Activated T-cell treated with anti-CD3 and anti-CD28 coated beads, Interleukin-2, amount 50 U/mL, for 1 hour (primary cell): ENCODE results near the gene KLF8.
"Not testable (repeated sequence)": the region's sequence is repeated elsewhere in the genome, so short reads cannot be mapped to it uniquely, and the experiment has no call there.

Source experiments
- DNase-seq: peaks from one replicate; pipeline ENCODE4 v3.0.0-alpha.2; 2020

KLF8 gene

DNA sequence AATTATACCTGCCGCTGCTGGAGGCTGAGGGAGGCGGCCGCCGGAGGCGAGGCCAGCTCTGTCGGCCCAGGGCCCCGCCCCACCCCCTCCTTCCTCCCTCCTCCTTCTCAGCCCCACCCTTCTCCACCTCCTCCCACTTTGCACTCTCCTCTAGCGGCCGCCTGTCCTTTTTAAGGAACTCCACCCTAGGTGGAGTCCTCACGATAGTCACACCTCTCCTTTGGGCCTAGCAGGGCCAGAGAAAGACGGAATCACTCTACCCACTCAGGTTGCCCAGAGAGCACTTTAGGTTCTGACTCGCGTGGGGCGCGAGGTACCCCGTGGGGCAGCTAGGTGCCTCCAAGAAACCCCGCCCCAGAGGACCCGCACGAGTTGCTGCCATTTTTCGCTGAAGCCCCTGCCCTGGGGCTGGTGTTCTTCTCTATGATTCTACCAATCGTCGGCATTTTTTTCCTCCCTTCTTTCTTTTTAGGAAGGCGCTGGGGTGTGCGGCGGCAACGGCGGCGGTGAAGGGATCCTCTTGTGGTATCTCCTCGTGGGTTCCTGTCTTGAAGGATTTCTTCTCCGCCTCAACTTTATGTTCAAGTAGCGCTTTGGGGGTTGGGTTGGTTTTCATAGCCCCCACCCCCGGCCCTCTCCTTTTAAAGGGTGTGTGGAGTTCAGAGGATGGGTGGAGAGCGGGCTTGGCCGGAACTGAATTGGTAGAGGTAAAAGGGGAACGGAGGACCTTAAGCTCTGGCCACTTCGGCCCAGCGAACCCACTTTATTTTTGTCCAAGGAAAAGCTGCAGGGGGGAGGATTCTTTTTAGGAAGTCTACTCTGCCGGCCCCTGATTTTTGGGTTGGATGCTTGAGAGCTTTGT, at the start of gene KLF8:
TSS of gene KLF8 (plus strand) at position 136 of the 862 bp plus-strand sequence. CDS start 979 bp downstream, outside the sequence.
- peak; percentile 29 for DNase-seq

DNA sequence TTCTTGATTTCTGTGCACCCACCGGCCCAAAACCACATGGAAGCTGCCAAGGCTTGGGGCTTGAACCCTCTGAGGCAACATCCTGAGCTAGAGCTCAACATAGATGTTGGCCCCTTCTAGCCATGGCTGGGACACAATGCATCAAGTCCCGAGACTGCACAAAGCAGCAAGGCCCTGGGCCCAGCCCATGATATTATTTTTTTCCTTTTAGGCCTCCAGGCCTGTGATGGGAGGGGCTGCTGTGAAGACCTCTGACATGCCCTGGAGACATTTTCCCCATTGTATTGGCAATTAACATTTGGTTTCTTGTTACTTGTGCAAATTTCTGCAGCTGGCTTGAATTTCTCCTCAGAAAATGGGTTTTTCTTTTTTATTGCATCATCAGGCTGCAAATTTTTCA, 25.2 kb upstream of the KLF8 start:
- DNase-seq: not testable (repeated sequence)

DNA sequence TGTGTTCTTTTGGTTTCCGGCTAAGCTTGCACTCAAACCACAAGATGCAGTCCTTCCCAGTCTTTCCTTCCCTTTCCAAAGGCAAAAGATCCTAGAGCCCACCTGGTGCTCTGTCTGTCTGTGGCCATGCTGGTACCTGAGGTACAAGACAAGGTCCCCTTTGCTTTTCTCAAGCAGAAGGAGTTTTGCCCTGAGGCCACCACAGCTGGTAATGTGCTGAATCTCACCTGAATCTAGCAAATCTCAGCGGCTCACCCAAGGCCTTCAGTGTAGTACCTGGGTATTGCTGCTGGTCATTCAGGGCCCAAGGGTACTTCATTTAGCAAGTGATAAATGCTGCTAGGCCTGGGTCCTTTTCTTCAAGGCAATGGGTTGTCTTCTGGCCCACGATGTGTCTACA, 20.5 kb upstream of the KLF8 start:
- DNase-seq: no peak

DNA sequence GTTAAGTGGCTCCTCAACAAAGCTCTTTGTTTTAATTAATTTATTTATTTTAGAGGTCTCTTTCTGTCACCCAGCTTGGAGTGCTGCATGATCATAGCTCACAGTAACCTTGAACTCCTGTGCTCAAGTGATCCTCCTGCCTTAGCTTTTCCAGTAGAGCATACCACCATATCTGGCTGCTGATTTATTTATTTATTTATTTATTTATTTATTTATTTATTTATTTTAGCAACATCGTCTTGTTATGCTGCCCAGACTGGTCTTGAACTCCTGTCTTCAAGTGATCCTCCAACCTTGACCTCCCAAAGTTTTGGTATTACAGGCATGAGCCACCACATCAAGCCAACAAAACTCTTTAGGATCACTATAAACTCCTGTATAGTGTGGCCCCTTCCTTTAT, 15.8 kb upstream of the KLF8 start:
- DNase-seq: no peak

DNA sequence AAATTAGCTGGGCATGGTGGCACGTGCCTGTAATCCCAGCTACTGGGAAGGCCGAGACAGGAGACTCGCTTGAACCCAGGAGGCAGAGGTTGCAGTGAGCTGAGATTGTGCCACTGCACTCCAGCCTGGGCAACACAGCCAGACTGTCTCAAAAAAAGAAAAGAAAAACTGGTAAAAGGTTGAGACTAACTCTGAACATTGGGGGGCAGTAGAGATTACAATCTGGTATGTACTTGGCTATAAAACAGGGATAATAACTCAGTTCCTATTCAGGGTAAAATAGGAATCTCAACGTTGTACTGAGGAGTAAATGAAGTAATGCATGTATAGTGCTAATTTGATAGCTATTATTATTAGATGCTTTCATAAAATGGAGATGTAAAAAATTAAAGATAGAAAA, 12.5 kb upstream of the KLF8 start:
- no peak for DNase-seq

DNA sequence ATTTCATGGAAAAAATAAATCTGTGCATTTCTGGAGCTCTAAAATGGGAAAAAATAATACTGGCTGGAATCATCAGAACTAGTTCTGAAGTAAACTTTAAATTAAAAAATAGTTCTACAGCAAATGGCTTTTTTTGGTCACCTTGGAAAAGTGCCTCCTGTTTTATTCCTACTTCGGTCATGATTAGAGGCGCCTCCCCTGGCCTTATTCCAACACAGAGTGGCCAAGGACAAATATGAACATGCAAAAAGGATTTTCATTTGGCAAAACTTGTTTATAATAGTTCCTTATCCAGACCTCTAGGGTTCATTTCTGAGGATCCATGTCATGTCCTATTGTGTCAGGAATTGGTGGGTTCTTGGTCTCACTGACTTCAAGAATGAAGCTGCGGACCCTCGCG, 11.1 kb upstream of the KLF8 start:
- DNase-seq: no peak

DNA sequence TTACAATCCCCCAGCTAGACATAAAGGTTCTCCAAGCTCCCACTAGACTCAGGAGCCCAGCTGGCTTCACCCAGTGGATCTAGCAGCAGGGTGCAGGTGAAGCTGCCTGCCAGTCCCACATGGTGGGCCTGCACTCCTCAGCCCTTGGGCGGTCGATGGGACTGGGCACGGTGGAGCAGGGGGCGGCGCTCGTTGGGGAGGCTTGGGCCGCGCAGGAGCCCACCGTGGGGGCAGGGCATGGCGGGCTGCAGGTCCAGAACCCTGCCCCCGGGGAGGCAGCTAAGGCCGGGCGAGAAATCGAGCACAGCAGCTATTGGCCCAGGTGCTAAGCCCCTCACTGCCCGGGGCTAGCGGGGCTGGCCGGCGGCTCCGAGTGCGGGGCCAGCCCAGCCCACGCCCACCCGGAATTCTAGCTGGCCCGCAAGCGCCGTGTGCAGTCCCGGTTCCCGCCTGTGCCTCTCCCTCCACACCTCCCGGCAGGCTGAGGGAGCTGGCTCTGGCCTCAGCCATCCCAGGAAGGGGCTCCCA, 9.6 kb upstream of the KLF8 start:
- DNase-seq: no peak

DNA sequence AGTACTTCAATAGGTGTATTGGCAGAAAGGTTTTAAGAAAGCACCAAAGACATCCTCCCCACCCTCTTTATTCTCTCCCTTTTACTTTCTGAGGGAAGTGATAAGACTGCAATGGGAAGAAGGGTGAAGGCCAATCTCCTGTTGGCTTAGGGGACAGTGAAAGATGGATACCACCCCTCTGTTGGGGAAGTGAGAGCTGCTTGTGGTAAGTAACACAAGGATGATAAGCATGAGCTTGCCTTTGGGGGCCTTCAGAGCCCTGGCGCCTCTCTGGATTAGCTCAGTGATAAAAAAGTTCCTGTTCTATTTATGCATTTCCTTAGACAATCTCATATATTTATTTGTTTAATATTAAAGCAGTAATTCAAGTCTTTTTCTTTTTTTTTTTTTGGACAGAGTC, 5.2 kb upstream of the KLF8 start:
- no peak for DNase-seq

DNA sequence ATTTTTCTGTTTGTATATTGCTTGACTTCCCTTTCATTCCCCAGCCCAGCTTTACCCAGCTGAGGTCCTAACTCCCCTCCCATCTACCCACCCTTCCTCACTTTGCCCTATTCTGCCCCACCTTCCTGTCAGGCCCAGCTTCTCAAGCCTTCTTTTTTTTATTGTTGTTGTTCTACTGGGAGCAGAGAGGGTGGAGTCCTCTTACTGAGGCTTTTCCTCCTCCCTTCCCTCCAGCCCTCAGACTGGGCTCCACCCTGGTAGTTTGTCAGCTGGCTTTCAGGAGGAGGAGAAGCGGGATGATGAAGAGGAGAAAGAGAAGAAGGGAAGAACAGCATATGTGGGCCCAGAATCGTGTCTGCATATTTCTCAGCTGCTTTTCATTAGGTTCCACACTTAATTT, 3.2 kb upstream of the KLF8 start:
- no peak for DNase-seq

DNA sequence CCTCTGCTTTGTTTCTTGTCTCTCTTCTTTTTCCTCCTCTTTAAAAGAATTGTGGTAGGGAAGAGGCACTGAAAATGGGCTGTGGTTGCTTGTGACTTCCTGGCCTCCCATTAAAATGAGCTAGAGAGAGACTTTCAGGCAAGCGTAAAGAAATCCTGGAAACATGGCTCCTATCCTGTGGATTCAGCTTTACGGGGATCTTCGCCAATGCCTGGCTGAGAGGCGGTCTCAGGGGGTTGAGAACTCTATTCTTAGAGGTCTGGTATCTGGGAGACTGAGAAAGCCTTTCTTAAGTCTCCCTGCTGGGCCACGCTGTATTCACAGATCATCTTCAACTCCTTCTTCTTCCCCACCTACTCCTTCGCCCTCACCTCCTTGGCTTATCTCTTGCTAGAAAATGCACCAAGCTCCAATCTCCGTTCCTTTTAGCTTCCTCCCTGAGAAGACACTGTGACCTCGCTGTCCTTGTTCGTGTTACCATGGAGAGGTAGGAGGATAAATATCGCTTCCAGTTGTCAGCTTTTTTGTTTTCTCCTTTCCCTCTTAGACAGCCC, 542 bp upstream of the KLF8 start:
- no peak for DNase-seq

DNA sequence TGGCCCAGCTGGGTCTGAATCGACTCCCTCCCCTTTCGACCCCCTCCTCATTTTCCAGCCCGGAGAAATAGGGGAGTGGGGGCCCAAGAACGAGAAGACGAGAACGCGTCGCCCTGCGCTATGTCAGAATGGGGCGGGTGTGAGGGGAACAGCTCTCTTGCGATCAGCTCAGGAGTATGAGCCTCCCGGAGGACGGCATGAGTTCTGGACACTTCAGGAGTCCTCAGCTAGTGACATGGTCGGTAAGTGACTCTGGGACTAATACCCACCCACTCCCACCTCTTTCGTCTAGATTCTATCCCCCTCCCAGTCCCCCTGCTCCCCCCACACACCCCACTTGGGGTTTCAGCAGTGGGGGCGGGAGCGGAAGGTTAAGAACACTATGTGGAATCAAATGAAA, 944 bp downstream of the KLF8 start:
- no peak for DNase-seq

DNA sequence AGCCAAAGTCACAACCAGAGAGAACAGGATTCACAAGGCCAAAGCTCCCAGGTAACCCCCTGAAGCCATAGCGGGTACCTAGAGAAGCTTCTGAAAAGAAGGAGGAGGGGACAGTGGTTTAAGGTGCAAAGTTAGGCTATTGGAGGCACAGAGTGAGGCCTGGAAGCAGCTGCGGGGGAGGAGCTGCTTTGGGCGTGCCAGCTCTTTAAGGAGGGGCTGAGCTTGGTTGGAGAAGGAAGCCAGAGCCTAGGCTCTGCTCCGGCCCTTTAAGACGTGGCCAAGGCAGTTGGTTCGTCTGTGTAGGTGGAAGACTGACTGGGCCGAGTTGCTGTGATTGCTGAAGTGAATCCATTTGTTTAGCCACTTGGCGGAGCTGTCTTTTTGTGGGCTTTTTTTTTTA, 1.5 kb downstream of the KLF8 start:
- no peak for DNase-seq

DNA sequence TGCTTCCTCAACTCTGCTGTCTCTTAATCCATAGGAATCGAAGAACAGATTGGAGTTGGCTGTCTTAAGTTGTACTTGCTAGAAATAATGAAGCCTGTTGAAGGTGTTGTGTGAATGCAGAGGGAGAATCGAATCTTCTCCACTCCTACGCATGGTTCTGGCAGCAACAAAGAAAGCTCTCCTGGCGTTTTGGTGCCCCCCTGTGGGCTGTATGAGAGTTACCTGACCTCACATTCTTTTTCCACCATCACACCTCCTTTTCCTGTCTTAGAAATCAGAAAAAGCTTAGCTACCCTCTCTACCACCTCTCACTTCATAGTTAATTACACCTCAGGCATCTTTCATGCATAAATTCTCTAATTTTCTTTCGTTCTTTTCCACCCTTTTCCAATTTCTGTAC, 16.3 kb downstream of the KLF8 start:
- DNase-seq: peak; percentile 54

DNA sequence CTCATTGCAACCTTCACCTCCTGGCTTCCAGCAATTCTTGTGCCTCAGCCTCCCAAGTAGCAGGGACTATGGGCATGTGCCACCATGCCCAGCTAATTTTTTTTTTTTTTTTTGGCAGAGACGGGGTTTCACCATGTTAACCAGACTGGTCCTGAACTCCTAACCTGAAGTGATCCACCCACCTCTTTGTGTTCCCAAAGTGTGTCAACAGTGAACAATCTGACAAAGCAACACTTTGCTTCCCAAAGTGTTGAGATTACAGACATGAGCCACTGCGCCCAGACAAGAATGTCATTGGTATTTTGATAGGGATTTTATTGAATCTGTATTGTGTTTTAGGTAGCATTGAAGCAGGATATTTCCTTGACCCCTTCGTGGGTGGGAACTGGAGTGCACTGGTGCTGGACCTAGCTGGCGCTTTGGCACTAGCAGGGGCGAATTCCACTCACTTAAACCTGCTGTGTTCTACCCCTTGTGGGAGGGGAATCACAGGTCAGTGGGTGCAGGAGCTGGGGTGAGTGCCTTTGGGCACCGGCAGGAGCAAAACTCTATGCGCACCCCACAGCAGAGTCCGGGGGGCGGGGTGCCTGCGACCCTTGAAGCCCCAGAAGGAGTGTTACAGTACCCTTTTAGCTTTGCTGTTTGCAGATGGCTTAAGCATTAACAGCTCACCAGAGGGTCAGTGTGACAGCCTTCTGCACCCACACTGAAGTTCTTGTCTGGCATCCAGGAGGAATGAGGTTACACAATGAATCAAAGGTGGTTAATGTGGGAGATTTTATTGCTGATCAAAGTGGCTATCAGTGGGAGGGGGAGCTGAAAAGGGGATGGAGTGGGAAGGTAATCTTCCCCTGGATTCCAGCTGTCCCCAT, 21.9 kb downstream of the KLF8 start:
- no peak for DNase-seq

DNA sequence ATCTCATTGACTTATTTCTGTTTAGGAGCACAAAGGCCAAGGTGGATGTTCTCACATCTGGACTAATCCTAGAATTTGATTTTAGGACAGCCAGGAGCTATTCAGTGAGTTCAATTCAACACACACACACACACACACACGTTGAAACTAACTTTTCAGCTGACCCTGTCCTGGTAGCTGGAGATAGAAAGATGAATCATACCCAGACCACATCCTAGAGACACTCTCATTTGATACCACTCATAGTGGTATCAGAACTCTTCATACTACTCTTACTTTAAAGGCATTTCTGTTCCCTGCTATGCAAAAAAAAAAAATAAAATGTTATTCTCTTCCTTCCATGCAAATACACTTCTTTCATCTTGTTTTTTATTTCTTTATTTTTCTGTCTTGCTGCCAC, 36.7 kb downstream of the KLF8 start:
- DNase-seq: no peak

DNA sequence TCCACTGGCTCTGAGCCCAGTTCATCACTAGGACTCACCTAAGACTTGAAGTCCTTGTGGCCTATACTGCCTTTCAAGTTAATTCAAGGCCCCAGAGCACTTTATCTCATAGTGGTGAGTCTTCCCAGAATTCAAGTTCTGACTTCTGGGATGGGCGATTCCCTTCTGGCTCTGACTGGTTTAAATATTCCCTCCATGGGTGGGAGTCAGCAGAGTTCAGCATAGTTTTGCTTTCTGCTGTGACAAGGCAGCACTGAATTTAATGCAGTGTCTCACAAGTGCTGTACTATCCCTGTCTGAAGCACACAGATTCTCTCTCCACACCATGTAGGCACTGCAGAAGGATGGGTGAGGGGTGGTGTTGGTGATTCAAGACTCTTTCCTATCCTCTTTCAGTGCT, 46.5 kb downstream of the KLF8 start:
- no peak for DNase-seq

DNA sequence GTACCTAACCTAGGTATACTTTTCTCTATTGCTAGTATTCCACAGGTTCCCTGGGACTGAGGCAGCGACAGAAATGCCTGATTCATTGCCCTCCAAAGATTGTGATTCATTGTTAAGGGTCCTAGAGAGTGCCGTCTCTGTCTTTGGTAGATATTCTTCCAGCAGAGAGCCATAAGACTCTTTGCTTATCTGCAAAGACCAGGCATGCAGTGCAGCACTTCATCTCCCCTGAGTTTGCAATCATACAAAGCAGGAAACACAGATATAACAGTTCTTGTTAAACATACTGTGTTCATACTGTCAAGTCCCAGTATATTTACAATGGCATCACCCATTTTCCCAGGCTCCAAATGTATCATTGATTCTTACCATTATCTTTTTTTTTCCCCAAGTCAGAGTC, 47.7 kb downstream of the KLF8 start:
- no peak for DNase-seq

DNA sequence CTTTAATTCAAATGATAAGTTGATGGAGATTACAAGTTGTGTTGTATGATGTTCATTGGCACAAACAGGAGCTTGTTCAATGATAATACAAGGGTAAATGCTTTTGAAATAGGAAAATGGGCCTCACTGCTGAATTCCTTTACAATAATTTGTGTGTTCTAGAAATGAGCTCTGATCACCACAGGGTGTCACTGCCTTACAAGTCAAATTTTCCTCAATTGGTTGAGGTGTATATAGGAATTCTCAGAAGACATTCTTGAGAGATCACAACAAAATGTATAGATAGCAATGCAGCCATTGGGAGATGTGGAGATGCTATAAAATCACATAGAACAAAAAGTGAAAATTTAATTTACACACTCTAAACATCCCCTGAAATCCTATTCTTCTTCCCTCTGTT, 49.6 kb downstream of the KLF8 start:
- no peak for DNase-seq

DNA sequence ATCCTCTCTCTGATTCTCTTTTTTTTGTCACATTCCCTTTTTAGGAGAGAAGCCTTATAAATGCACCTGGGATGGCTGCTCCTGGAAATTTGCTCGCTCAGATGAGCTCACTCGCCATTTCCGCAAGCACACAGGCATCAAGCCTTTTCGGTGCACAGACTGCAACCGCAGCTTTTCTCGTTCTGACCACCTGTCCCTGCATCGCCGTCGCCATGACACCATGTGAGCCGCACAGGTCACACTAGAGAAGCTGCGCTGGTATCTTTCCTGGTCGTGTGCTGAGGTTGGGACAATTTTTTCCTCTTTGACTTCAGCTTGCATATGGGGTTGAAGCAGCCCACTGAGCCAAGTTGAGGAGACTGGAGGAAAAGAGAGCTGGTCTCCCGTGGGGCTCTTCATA, 52.1 kb downstream of the KLF8 start:
- DNase-seq: no peak

DNA sequence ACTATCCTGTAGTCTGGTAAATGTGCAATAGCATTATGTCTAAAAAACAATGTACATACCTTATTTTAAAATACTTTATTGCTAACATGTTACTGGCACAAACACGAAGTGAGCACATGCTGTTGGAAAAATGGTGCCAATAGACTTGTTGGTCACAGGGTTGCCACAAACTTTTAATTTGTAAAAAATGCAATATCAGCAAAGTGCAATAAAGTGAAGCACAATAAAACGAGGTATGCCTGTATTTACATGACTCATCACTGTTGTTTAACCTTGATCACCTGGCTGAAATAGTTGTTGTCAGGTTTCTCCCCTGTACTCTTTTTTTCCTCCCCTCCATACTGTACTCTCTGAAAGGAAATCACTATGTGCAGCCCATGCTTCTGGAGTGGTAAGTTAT, 56.5 kb downstream of the KLF8 start:
- DNase-seq: no peak

DNA sequence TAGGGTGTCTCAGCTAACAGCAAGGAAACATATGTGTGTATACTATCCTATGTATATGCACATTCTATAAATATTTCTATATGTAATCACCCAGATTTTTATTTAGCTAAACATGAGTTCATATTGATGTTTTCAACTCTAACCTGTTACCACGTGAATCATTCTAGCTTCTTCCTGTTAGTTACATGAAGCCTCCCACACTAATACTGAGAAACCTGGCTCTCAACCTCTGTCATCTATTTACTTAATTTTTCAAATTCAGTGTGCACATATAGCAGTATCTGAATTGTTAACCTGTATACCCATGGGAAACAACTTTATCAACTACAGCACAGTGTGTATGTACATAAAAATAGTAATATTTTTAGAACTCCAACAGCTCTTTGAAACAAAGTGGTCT, 57.3 kb downstream of the KLF8 start:
- DNase-seq: no peak

DNA sequence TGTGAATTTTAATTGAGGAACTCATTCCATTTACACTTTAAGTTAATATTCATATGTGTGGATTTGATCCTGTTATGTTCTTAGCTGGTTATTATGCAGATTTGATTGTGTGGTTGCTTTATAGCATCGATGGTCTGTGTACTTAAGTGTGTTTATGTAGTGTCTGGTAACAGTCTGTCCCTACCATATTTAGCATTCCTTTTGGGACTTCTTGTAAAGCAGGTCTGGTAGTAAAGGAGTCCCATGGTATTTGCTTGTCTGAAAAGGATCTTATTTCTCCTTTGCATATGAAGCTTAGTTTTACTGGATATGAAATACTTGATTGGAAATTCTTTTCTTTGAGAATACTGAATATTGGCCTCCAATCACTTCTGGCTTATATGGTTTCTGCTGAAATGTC, 76.6 kb downstream of the KLF8 start:
- DNase-seq: no peak

DNA sequence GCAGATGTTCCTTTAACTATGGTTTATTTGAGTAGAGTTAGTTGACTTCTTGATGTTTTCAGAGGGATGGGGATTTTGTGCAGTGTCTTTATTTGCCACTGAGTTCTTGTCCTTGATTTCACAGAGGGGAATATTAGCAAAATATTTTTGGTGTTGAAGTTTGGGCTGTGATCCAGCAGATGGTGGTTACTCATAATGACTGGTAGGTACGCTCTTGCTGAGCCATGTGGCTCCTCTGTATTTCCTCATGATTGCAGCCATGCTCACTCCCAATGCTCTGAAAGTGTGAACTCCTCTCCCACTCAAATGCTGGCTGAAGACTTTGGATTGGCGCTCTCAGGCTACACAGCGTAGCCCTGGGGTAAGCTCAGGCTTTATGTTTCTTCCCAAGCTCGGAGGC, 77.7 kb downstream of the KLF8 start:
- DNase-seq: no peak

DNA sequence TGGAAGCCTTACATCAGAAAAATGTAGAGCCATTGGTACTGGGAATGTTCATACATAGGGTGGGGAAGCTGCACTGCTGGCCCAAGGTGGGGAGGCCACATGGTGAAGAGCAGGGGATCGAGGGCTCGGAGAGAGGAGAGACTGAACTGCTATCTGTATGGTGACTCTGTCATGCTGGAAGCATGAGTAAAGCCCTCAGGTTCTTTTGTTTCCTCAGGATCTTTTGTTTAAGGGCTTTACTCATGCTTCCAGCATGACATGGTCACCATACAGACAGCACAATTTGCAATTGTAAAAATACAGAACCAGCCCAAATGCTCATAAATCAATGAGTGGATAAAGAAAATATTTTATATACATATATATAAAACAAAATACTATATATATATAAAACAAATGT, 78.4 kb downstream of the KLF8 start:
- DNase-seq: no peak
